ENCODE measurements around the gene NEURL2. TPM values are rescaled to one million over a fixed set of nuclear protein-coding genes. Genes with fewer than 3 reads are reported as not detected.
"Not testable (repeated sequence)": the region's sequence is repeated elsewhere in the genome, so short reads cannot be mapped to it uniquely, and the experiment has no call there.

Gene NEURL2
- total RNA-seq = 1 to 10 TPM; 1.5 to 2.1 TPM
- 1.8 to 2.5 reads per million in 2 donors for total RNA-seq

DNA sequence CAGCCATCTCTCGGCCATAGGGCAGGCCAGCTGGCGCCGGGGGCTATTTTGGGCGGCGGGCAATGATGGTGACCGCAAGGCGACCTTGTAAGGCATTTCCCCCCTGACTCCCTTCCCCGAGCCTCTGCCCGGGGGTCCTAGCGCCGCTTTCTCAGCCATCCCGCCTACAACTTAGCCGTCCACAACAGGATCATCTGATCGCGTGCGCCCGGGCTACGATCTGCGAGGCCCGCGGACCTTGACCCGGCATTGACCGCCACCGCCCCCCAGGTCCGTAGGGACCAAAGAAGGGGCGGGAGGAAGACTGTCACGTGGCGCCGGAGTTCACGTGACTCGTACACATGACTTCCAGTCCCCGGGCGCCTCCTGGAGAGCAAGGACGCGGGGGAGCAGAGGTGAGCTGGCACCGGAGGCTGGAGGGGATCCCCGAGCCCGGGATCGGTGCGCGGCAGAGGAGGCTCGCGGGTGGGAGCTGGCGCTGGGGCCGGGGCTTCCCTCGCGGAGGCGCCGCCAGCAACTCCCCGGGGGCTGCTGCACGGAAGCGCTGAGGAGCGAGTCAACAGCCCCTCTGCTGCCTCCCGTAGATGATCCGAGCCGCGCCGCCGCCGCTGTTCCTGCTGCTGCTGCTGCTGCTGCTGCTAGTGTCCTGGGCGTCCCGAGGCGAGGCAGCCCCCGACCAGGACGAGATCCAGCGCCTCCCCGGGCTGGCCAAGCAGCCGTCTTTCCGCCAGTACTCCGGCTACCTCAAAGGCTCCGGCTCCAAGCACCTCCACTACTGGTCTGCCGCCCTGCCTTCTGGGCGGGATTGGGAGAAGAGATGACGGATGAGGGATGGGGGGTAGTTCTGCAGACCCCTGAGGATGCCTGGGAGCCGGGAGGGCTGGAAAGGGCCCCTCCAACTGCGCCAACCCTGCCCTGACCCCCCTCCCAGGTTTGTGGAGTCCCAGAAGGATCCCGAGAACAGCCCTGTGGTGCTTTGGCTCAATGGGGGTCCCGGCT, at the start of gene NEURL2, which contains the start of gene CTSA:
NEURL2 (minus strand) TSS at position 224 of the 999 bp plus-strand sequence; CDS start at position 7, 217 bp downstream.
CTSA (plus strand) TSS at position 351 of the 999 bp plus-strand sequence; CDS start at position 585, 234 bp downstream.
- Mint-ChIP-seq H3K4me3 (peak within 1 kb of the TSS; percentile 96), H3K36me3 (ENCODE audit: low read depth) (no peaks in the 10 kb centered on the region), H3K4me1 (peaks cover 27% of the 10 kb centered on the region), H3K27me3 (no peaks in the 10 kb centered on the region), H3K27ac (peak within 1 kb of the TSS; percentile 92)
- ATAC-seq (peak; percentile 88), DNase-seq (peak; percentile 62 to 81 (median 77))
- no peaks in the 10 kb centered on the region for H3K9me3 ChIP-seq (ENCODE audit: control insufficient read depth, low read length, poor library complexity, severe bottlenecking)

DNA sequence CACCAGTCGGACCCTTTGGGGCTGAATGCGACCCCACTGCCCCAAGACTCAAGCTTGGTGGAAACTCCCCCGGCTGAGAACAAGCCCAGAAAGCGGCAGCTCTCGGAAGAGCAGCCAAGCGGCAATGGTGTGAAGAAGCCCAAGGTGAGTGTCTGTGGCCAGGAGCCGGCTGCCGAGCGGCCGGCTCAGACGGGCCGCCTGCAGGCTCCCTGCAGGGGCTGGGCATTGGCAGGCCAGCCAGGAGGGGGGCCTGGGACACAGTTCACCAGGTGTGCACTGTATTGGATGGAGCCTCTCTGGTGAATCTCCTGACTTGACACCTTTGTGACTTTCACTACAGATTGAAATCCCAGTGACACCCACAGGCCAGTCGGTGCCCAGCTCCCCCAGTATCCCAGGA, 49.5 kb upstream of the NEURL2 start:
- ATAC-seq (no peak), DNase-seq (no peak)
- Mint-ChIP-seq H3K27me3 (no peaks in the 10 kb centered on the region), H3K4me3 (no peak overlapping the region), H3K36me3 (ENCODE audit: low read depth) (peaks cover 6% of the 10 kb centered on the region), H3K4me1 (peaks cover 24% of the 10 kb centered on the region), H3K27ac (no peak overlapping the region)
- H3K9me3 ChIP-seq (ENCODE audit: control insufficient read depth, low read length, poor library complexity, severe bottlenecking) = no peaks in the 10 kb centered on the region

GRCh38 chr20:45940053-45940452, 49.0 kb upstream of the NEURL2 start:
- no peak for ATAC-seq
- Mint-ChIP-seq H3K27ac (no peak overlapping the region), H3K4me1 (peaks cover 26% of the 10 kb centered on the region), H3K36me3 (ENCODE audit: low read depth) (peaks cover 6% of the 10 kb centered on the region), H3K4me3 (no peak overlapping the region), H3K27me3 (no peaks in the 10 kb centered on the region)
- H3K9me3 ChIP-seq (ENCODE audit: control insufficient read depth, low read length, poor library complexity, severe bottlenecking) = no peaks in the 10 kb centered on the region
- no peak for DNase-seq

GRCh38 chr20:45938727-45939438, 47.9 kb upstream of the NEURL2 start:
- no peak for DNase-seq
- no peak for ATAC-seq
- Mint-ChIP-seq H3K27me3 (no peaks in the 10 kb centered on the region), H3K4me1 (peaks cover 27% of the 10 kb centered on the region), H3K27ac (peak overlapping the region; percentile 92), H3K4me3 (no peak overlapping the region), H3K36me3 (ENCODE audit: low read depth) (peaks cover 8% of the 10 kb centered on the region)
- no peaks in the 10 kb centered on the region for H3K9me3 ChIP-seq (ENCODE audit: control insufficient read depth, low read length, poor library complexity, severe bottlenecking)

DNA sequence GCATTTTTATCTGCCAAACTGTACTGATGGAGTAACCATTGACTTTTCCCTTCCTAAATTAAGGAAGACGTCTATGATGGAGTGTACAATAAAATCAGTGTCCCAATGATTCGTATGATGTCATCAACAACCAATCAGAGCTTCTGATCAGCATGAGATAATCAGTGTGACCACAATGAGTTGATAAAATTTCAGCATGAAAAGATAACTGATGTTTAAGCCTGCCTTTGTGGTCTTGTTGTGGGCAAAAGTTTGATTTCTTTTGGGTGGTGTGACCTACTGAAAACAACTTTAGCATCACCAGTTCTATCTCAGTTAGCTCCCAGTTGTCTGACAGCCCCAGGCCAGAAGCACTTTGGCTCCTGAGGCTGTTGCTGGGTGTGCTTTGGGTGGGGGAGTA, 46.8 kb upstream of the NEURL2 start:
- Mint-ChIP-seq H3K27me3 (no peaks in the 10 kb centered on the region), H3K36me3 (ENCODE audit: low read depth) (peaks cover 8% of the 10 kb centered on the region), H3K4me1 (peaks cover 27% of the 10 kb centered on the region), H3K4me3 (peak overlapping the region; percentile 77), H3K27ac (peak overlapping the region; percentile 92)
- ATAC-seq (no peak), DNase-seq (no peak)
- H3K9me3 ChIP-seq (ENCODE audit: control insufficient read depth, low read length, poor library complexity, severe bottlenecking) = no peaks in the 10 kb centered on the region

DNA sequence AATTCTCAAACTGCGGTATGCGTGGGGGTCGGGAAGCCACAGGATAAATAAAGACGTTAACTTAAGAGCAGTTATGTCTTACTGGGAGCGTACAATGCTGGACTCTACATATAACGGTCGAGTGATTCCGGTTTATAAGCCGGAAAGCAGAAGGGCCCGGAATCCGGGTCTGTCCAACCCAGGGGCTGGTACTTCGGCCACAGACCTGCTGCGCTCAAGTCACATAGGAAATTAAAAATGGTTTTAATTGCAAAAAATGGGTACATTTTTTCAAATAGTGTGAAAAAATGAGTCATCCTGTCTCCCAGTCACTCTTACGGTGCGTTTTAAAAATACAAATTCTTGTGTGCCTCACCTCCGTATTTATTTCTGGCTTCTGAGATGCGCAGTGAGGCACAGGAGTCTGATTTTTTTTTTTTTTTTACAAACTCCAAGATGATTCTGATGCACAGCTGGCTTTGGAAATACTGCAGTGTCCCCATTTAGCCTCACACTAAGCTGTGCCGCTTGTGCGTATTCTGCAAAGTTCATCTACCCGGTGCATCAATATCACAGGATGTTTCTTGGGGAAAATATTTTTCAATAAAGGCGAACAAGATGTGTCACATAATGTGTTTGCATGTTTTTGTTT, 44.5 kb upstream of the NEURL2 start:
- ATAC-seq = peak; percentile 2
- Mint-ChIP-seq H3K4me3 (peak overlapping the region; percentile 97), H3K27ac (peak overlapping the region; percentile 97), H3K27me3 (no peaks in the 10 kb centered on the region), H3K4me1 (peaks cover 27% of the 10 kb centered on the region), H3K36me3 (ENCODE audit: low read depth) (peaks cover 8% of the 10 kb centered on the region)
- no peak for DNase-seq
- no peaks in the 10 kb centered on the region for H3K9me3 ChIP-seq (ENCODE audit: control insufficient read depth, low read length, poor library complexity, severe bottlenecking)

- peak; percentile 83 for ATAC-seq
- Mint-ChIP-seq H3K4me1 (peaks cover 27% of the 10 kb centered on the region), H3K4me3 (peak within 1 kb of the TSS; percentile 97), H3K27ac (peak within 1 kb of the TSS; percentile 97), H3K36me3 (ENCODE audit: low read depth) (peaks cover 8% of the 10 kb centered on the region), H3K27me3 (no peaks in the 10 kb centered on the region)
- DNase-seq = peak; percentile 97 to 98 (median 98)
- H3K9me3 ChIP-seq (ENCODE audit: control insufficient read depth, low read length, poor library complexity, severe bottlenecking) = no peaks in the 10 kb centered on the region
Measured at GRCh38 chr20:45934586-45935415, 43.8 kb upstream of the NEURL2 start, which contains the start of gene PCIF1. Gene PCIF1, plus strand, starts transcription at chr20:45934683. Its CDS starts 4,317 bp downstream, at chr20:45939000.

DNA sequence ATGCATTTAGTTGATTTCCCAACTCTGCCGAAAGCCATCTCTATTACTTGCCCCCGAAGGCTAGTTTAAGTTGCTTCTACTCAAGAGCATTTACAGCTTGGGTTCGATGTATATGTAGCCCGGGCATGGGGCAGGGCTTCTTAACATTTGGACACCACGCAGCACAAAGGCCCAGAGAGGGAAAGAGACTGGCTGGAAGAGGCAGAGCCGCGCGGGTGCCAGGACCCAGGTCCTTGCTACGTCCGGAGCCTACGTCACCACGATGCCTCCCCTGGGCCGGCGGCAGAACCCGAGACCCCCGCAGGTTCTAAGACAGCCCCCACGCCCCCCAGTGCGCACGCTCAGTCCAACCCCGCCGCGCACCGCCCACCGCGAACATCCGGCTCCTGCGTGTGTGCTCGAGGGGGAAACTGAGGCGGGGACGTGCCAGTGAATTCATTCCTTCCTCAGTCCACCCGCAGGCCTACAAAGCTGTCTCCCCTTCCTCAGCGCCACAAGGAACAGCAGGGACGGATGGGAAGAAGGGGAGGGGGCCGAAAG, 43.1 kb upstream of the NEURL2 start:
- ATAC-seq (peak; percentile 2), DNase-seq (peak in 2 of 3 donors; percentile 26 to 48)
- H3K4me3 Mint-ChIP-seq = peak overlapping the region; percentile 97
- H3K36me3 Mint-ChIP-seq (ENCODE audit: low read depth) = peaks cover 4% of the 10 kb centered on the region
- H3K9me3 ChIP-seq (ENCODE audit: control insufficient read depth, low read length, poor library complexity, severe bottlenecking) = no peaks in the 10 kb centered on the region
- H3K27me3 Mint-ChIP-seq = no peaks in the 10 kb centered on the region
- H3K4me1 Mint-ChIP-seq = peaks cover 24% of the 10 kb centered on the region
- peak overlapping the region; percentile 97 for H3K27ac Mint-ChIP-seq

DNA sequence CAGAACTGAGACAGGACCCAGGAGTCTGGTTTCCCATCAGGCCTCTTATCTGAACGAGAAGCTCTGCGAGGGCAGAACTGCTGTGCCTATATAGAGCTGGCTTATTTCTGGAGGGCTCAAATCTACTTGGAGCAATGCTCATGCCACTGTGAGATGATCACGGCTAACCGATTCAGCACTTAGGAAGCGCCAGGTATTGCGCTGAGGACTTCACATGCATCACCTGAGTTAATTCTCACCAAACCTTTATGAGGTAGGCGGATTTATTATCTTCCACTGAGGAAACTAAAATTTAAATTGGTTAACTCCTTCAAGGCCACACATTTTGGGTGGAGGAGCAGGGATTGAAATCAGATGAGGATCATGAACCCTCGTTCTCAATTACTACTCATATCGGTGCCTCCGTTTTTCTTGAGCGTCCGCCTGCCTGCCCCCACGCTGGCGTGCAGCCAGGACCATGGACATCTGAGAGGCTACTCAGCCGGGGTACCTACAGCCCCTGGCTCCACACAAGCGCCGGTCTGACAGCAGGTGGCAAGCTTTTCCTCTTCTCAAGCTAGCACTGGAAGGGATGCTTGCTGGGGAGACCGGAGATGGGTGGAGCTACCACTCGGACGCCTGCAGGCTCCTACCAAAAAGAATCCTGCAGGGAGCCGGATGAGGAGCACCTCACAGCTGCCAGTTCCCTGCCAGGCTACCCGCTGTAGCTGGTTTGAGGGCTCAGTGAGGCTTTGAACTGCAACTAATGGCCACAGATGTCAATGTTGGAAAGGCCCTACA, 42.4 kb upstream of the NEURL2 start:
- ATAC-seq (no peak), DNase-seq (peak; percentile 32 to 43 (median 37))
- H3K27me3 Mint-ChIP-seq = no peaks in the 10 kb centered on the region
- no peaks in the 10 kb centered on the region for H3K9me3 ChIP-seq (ENCODE audit: control insufficient read depth, low read length, poor library complexity, severe bottlenecking)
- peak overlapping the region; percentile 97 for H3K4me3 Mint-ChIP-seq
- peak overlapping the region; percentile 97 for H3K27ac Mint-ChIP-seq
- peaks cover 21% of the 10 kb centered on the region for H3K4me1 Mint-ChIP-seq
- peaks cover 4% of the 10 kb centered on the region for H3K36me3 Mint-ChIP-seq (ENCODE audit: low read depth)

DNA sequence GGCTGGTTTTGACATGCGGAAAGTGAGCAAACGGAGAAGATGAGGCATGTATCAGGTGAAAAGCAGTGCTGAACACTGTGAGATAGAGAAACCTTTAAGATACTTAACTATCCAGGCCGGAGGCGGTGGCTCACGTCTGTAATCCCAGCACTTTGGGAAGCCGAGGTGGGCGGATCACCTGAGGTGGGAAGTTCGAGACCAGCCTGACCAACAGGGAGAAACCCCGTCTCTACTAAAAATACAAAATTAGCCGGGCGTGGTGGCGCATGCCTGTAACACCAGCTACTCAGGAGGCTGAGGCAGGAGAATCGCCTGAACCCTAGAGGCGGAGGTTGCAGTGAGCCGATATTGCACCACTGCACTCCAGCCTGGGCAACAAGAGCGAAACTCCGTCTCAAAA, 40.7 kb upstream of the NEURL2 start:
- not testable (repeated sequence) for H3K27me3 Mint-ChIP-seq; H3K36me3 Mint-ChIP-seq (ENCODE audit: low read depth); ATAC-seq; H3K4me3 Mint-ChIP-seq; H3K27ac Mint-ChIP-seq; DNase-seq; H3K9me3 ChIP-seq (ENCODE audit: control insufficient read depth, low read length, poor library complexity, severe bottlenecking)
- H3K4me1 Mint-ChIP-seq = peaks cover 13% of the 10 kb centered on the region

DNA sequence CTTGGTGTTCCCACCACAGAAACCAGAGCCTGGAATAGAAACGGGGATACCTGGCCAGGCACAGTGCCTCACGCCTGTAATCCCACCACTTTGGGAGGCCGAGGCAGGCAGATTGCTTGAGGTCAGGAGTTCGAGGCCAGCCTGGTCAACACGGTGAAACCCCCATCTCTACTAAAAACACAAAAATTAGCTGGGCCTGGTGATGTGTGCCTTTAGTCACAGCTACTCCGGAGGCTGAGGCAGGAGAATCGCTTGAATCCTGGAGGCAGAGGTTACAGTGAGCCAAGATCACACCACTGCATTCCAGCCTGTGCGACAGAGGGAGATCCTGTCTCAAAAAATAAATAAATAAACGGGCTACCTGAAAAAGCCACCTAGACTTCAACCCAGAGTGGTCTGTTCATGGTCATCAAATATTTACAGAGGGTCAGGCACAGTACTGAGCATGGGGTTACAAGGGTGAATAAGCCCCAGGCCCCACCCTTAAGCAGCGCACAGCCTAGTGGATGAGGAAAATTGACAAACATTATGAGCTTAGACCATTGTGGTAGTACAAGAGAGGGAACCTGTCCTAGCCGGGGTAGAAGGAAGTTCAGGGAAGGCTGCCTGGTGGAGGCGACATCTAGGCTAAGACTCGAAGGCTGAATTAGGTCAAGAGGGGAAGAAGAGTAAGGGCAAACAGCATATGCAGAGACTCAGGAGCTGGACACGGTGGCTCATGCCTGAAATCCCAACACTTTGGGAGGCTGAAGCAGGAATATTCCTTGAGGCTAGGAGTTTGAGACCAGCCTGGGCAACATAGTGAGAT, 36.3 kb upstream of the NEURL2 start:
- no peak overlapping the region for H3K27ac Mint-ChIP-seq

More for the DNA sequence above, 36.3 kb upstream of the NEURL2 start:
- Mint-ChIP-seq H3K36me3 (ENCODE audit: low read depth) (no peaks in the 10 kb centered on the region), H3K4me3 (no peak overlapping the region), H3K4me1 (peaks cover 11% of the 10 kb centered on the region), H3K27me3 (no peaks in the 10 kb centered on the region)
- no peaks in the 10 kb centered on the region for H3K9me3 ChIP-seq (ENCODE audit: control insufficient read depth, low read length, poor library complexity, severe bottlenecking)
- DNase-seq = no peak
- no peak for ATAC-seq

Data from T-helper 17 cell (primary cell).